Testis (tissue), 3 donors: Measurements from ENCODE around the gene INA. TPM values are rescaled to one million over a fixed set of nuclear protein-coding genes. Genes with fewer than 3 reads are reported as not detected.

ENCODE experiments used
- DNase-seq: peaks from one replicate; pipeline ENCODE4 v3.0.0-alpha.2; 2019
- H3K27ac ChIP-seq, 2 donors: fragments of 200-600 bp; sonication (generic); one replicate each; pipeline ENCODE4 v1.5.1; 2019
- H3K27me3 ChIP-seq: fragments of 200-600 bp; sonication (generic); one replicate; pipeline ENCODE4 v1.5.1; 2019
- H3K36me3 ChIP-seq: fragments of 200-600 bp; sonication (generic); one replicate; pipeline ENCODE4 v1.5.1; 2017; ENCODE audit warnings: low read depth; ENCODE audit errors: missing control alignments
- H3K4me1 ChIP-seq: fragments of 200-600 bp; sonication (generic); one replicate; pipeline ENCODE4 v1.5.1; 2019
- H3K4me3 ChIP-seq, 2 donors: fragments of 200-600 bp; sonication (generic); one replicate each; pipeline ENCODE4 v1.5.1; 2017 to 2019
- H3K9me3 ChIP-seq: fragments of 200-600 bp; sonication (generic); one replicate; pipeline ENCODE4 v1.5.1; 2017
- POLR2A ChIP-seq: fragments of 450-650 bp; IDR thresholded peaks from one replicate; pipeline ENCODE4 v1.6.1; 2017; ENCODE audit warnings: antibody characterized with exemption, mild to moderate bottlenecking, moderate library complexity
- WGBS, 2 donors: methylation state at CpG; one replicate each; pipeline ENCODE4 v1.1.5; 2018; 5-methylcytosine and 5-hydroxymethylcytosine counted together
- intact Hi-C: fragments of 100-400 bp; cut with DNase I; formaldehyde crosslinking; loops from one replicate; pipeline ENCODE4 v1.15.1; 2023; ENCODE audit warnings: low total_unique reads
- polyA plus RNA-seq: library from polyadenylated mRNA; stranded (reverse); fragments of 350-450 nt; fragmentation: Illumina TruSeq; extraction: RNeasy Lipid Tissue Mini Kit (QIAGEN cat#74804); gene quantifications from one replicate; pipeline ENCODE4 v1.2.3, GENCODE V29; 2014; ENCODE audit warnings: low read depth, low replicate concordance; ENCODE audit not compliant: insufficient read depth
- total RNA-seq, 2 donors: library from RNA; depleted of rRNA; stranded (reverse); fragments of >200 nt; gene quantifications; one replicate each; pipeline ENCODE4 v1.2.3, GENCODE V29; 2016
- TF ChIP-seq, protein P1 (sequence below), 3 experiments: fragments of 450-650 bp in 2 of 3; fragments of 200-600 bp in 1 of 3; sonication (generic) in 1 of 3; IDR thresholded peaks; one replicate each; pipeline ENCODE4 v1.5.1; 2016 to 2019; ENCODE audit warnings: antibody characterized with exemption in 3 of 3, mild to moderate bottlenecking in 2 of 3, moderate library complexity in 1 of 3

Gene INA
- total and polyA plus RNA-seq, 3 donors from 2014 or later, result 4.3 to 7.7 (median 5.2) TPM

DNA sequence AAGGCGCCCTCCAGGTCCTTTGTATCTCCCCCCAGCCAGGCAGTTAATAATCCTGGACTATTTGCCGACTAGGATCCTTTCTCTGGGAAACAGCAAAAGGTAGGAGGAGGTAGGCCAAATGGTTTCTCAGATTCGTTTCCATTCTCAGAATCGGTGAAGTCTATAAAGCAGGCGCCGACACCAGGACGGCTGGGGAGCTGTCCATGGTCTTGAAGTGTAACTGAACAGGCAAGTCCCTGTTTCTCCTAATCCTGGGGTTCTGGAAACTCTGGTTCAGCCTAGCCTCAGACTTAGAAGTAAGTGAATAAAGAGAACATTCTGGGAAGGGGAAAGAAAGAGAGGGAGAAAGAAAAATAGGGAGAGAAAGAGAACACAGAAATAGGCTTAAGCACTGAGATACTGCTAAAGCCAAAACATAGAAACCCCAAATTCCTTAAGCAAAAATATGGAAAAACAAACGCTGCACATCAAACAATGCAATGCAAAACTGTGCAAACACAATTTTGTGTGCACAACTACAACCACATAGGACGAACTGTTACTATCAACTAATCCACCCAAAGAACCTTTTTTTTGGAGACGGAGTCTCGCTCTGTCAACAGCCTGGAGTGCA lies 11.1 kb upstream of the INA start:
- WGBS, 2 donors, result 28 to 29% methylated on average over 11 of the region's 11 CpGs
- H3K27me3 ChIP-seq, result no peaks in the 10 kb centered on the region
- TF ChIP-seq, protein P1, sequence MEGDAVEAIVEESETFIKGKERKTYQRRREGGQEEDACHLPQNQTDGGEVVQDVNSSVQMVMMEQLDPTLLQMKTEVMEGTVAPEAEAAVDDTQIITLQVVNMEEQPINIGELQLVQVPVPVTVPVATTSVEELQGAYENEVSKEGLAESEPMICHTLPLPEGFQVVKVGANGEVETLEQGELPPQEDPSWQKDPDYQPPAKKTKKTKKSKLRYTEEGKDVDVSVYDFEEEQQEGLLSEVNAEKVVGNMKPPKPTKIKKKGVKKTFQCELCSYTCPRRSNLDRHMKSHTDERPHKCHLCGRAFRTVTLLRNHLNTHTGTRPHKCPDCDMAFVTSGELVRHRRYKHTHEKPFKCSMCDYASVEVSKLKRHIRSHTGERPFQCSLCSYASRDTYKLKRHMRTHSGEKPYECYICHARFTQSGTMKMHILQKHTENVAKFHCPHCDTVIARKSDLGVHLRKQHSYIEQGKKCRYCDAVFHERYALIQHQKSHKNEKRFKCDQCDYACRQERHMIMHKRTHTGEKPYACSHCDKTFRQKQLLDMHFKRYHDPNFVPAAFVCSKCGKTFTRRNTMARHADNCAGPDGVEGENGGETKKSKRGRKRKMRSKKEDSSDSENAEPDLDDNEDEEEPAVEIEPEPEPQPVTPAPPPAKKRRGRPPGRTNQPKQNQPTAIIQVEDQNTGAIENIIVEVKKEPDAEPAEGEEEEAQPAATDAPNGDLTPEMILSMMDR (IDR thresholded peaks at IDR 0.05), result no peak
- no peak for TF ChIP-seq POLR2A
- H3K36me3 ChIP-seq, result no peaks in the 10 kb centered on the region
- no peak overlapping the region for H3K4me3 ChIP-seq
- no peaks in the 10 kb centered on the region for H3K4me1 ChIP-seq
- peak; percentile 81 for DNase-seq
- H3K9me3 ChIP-seq, result no peaks in the 10 kb centered on the region
- no peak overlapping the region for H3K27ac ChIP-seq
- intact Hi-C loops, result no loop called here

DNA sequence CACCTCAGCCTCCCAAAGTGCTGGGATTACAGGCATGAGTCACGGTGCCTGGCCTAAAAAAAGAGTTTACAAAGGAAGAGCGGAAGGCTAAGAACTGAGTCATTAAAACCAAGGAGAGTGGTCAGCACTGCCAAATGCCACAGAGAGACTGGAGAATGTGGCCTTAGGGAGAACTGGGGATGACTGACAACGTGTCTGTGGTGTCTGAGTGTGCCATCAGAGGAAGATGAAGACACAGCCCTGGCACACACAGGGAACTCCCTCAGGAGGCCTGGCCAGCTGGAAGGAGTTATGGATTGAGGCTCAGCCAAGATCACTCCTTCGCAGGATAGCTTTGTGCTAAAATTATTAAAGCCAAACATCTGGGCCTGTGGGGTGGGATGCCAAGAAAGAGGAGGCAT lies 3.9 kb upstream of the INA start:
- H3K4me3 ChIP-seq, result no peak overlapping the region
- TF ChIP-seq POLR2A, result no peak
- TF ChIP-seq, protein P1 (IDR thresholded peaks at IDR 0.05), result no peak
- H3K27ac ChIP-seq, result no peak overlapping the region
- 31 to 39% methylated on average over 4 of the region's 4 CpGs for WGBS, 2 donors
- no peaks in the 10 kb centered on the region for H3K4me1 ChIP-seq
- intact Hi-C loops, result no loop called here
- no peak for DNase-seq
- H3K27me3 ChIP-seq, result no peaks in the 10 kb centered on the region
- H3K36me3 ChIP-seq, result no peaks in the 10 kb centered on the region
- H3K9me3 ChIP-seq, result no peaks in the 10 kb centered on the region

DNA sequence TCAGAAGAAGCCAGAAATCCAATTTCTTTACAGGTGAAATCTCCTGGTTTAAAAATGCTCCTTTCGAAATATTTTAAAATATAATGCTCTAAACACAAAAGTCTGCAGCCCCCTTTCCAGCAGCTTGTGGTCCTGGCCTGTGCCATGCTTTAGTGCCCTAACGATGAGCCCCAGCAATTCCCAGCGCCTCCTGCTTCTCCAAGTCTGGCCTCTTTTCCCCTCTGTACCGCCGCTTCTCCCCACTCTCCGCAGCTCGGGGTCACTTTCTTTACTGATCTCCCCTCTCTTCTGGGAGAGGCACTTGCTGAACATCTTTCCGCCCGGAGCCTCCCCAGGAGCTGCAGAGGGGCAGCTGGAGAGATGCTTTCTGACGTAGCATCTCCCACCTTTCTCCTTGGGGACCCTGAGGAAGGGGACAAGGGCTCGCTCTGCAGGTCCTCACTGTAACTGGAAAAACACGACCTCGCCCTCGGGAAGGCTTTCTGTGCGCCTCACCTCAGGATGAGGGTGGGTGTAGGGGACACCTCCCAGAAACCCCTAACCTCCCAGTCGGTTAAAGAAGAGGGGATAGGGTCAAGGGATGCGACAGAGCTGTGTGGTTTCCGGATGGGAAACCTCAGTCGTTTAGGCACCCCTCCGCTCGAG lies 565 bp upstream of the INA start:
- no peaks in the 10 kb centered on the region for H3K36me3 ChIP-seq
- no peaks in the 10 kb centered on the region for H3K4me1 ChIP-seq
- intact Hi-C loops, result no loop called here
- no peak for DNase-seq
- H3K27ac ChIP-seq, result no peak overlapping the region
- no peaks in the 10 kb centered on the region for H3K9me3 ChIP-seq
- TF ChIP-seq, protein P1 (IDR thresholded peaks at IDR 0.05), result no peak
- no peak for TF ChIP-seq POLR2A
- H3K4me3 ChIP-seq, result peak overlapping the region; percentile 49 to 61
- no peaks in the 10 kb centered on the region for H3K27me3 ChIP-seq
- 10 to 11% methylated on average over 15 to 20 of the region's 21 CpGs for WGBS, 2 donors

DNA sequence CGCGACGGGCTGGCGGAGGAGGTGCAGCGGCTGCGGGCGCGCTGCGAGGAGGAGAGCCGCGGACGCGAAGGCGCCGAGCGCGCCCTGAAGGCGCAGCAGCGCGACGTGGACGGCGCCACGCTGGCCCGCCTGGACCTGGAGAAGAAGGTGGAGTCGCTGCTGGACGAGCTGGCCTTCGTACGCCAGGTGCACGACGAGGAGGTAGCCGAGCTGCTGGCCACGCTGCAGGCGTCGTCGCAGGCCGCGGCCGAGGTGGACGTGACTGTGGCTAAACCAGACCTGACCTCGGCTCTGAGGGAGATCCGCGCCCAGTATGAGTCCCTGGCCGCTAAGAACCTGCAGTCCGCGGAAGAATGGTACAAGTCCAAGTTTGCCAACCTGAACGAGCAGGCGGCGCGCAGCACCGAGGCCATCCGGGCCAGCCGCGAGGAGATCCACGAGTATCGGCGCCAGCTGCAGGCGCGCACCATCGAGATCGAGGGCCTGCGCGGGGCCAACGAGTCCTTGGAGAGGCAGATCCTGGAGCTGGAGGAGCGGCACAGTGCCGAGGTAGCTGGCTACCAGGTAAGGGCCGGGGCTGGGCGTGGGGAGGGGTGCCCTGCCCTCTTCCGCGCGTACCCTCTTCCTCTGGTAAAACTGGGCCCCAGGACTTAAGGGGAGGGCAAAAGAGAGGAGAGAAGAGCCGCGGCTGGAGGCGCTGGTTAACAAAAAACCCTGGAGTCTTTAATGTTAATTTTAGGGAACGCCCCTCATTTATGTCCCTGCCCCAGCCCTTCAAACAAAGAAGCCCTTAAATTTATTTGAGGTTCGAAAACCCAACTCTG lies 987 bp downstream of the INA start:
- no peak overlapping the region for H3K27ac ChIP-seq
- intact Hi-C loops, result no loop called here
- H3K36me3 ChIP-seq, result no peaks in the 10 kb centered on the region
- TF ChIP-seq, protein P1 (IDR thresholded peaks at IDR 0.05), result no peak
- TF ChIP-seq POLR2A, result no peak
- H3K4me1 ChIP-seq, result no peaks in the 10 kb centered on the region
- 6 to 8% methylated on average over 26 to 48 of the region's 76 CpGs for WGBS, 2 donors
- no peaks in the 10 kb centered on the region for H3K27me3 ChIP-seq
- H3K9me3 ChIP-seq, result no peaks in the 10 kb centered on the region
- H3K4me3 ChIP-seq, result peak overlapping the region; percentile 49 to 61
- no peak for DNase-seq
